Vagina (tissue), 2 donors: ENCODE data around the gene PLA2G4A.

ENCODE experiments used
- POLR2A ChIP-seq, 2 donors: fragments of 450-650 bp; IDR thresholded peaks; one replicate each; pipeline ENCODE4 v1.6.1; 2017; ENCODE audit warnings: antibody characterized with exemption in 2 of 2, mild to moderate bottlenecking in 2 of 2, moderate library complexity in 2 of 2
- TF ChIP-seq, protein P1 (sequence below), 3 experiments: fragments of 450-650 bp in 2 of 3; fragments of 200-600 bp in 1 of 3; sonication (generic) in 1 of 3; IDR thresholded peaks; one replicate each; pipeline ENCODE4 v1.5.1; 2017 to 2019; ENCODE audit warnings: antibody characterized with exemption in 3 of 3, mild to moderate bottlenecking in 2 of 3, moderate library complexity in 2 of 3

DNA sequence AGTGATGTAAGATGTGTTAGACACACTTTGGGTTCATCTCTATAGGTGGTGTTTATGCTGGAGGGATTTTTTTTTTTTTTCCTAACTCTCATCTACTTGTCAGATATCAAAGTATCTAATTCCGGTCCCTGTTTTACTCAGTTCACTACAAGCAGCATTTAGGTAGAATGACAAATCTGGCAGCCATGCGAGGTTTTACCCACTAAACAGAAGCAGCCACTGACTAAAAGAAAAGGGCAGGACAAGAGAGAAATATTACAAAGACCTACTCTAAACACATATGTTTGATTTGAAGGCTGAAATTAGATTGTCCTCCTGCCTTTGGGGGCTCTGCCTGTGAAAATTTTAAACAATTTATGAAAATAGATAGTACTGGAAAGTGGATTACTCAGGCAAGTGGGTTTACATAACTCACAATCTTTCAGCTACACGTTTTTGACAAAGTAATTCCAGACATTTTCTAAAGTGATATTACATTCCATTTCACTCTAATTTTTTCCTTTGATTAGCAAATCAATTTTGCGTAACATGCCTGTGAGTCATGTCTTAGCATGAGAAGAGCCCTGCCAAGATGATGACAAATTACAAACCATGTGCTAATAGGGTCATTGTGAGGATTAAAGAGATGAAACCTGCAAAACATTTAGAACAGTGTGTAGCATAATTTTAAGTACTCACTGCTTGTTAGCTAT lies 172.6 kb downstream of the PLA2G4A start:
- TF ChIP-seq, protein P1, sequence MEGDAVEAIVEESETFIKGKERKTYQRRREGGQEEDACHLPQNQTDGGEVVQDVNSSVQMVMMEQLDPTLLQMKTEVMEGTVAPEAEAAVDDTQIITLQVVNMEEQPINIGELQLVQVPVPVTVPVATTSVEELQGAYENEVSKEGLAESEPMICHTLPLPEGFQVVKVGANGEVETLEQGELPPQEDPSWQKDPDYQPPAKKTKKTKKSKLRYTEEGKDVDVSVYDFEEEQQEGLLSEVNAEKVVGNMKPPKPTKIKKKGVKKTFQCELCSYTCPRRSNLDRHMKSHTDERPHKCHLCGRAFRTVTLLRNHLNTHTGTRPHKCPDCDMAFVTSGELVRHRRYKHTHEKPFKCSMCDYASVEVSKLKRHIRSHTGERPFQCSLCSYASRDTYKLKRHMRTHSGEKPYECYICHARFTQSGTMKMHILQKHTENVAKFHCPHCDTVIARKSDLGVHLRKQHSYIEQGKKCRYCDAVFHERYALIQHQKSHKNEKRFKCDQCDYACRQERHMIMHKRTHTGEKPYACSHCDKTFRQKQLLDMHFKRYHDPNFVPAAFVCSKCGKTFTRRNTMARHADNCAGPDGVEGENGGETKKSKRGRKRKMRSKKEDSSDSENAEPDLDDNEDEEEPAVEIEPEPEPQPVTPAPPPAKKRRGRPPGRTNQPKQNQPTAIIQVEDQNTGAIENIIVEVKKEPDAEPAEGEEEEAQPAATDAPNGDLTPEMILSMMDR (IDR thresholded peaks at IDR 0.05): no peak
- TF ChIP-seq POLR2A (IDR thresholded peaks at IDR 0.05): no peak
